PC-3 (cell line): ENCODE results near the gene TAS1R3.

Experiments used
- CTCF ChIP-seq: fragments of 300-600 bp; sonication (generic); conservative IDR thresholded peaks from 2 replicates; pipeline ENCODE4 v1.5.1; 2017; ENCODE audit warnings: antibody characterized with exemption, low read depth, mild to moderate bottlenecking, low read length
- EZH2phosphoT487 ChIP-seq: fragments of 300-600 bp; sonication (generic); IDR thresholded peaks from 2 replicates; pipeline ENCODE4 v1.6.1; 2018; ENCODE audit warnings: mild to moderate bottlenecking, antibody characterized with exemption, low read length, borderline replicate concordance

- no peak for TF ChIP-seq CTCF
- no peak for TF ChIP-seq EZH2phosphoT487
These were observed 21.6 kb upstream of the TAS1R3 start for GRCh38 chr1:1309251-1310108.
